Gastroesophageal sphincter (tissue), 4 donors: ENCODE data around the gene ITPRID2. TPM values are rescaled to one million over a fixed set of nuclear protein-coding genes. Genes with fewer than 3 reads are reported as not detected.
A peak's percentile ranks its signal among the peaks of the same experiment; 100 is the strongest.

Experiments
- ATAC-seq: fragments of 150-250 bp; one replicate; pipeline ENCODE4 v1.9.1; 2016; ENCODE audit warnings: mild to moderate bottlenecking, moderate library complexity
- H3K27ac ChIP-seq, 4 donors: fragments of 200-600 bp; sonication (generic) in 3 of 4; 1 replicate in 3 of 4; 2 replicates in 1 of 4; pipeline ENCODE4 v1.5.1; 2016 to 2019
- H3K27me3 ChIP-seq: fragments of 200-600 bp; sonication (generic); one replicate; pipeline ENCODE4 v1.5.1; 2019
- H3K36me3 ChIP-seq, 2 donors: fragments of 200-600 bp; sonication (generic); one replicate each; pipeline ENCODE4 v1.5.1; 2019; ENCODE audit warnings: control low read depth in 1 of 2
- H3K4me1 ChIP-seq, 3 donors: fragments of 200-600 bp; sonication (generic); 1 replicate in 2 of 3; 2 replicates in 1 of 3; pipeline ENCODE4 v1.5.1; 2016 to 2019; ENCODE audit warnings: control low read depth in 2 of 3
- H3K4me3 ChIP-seq, 2 donors: fragments of 200-600 bp; sonication (generic); one replicate each; pipeline ENCODE4 v1.5.1; 2019; ENCODE audit warnings: mild to moderate bottlenecking in 1 of 2, moderate library complexity in 1 of 2
- H3K9me3 ChIP-seq, 3 donors: fragments of 200-600 bp; sonication (generic); one replicate each; pipeline ENCODE4 v1.5.1; 2017 to 2019; ENCODE audit warnings: control low read depth in 2 of 3
- CTCF ChIP-seq, 4 experiments: fragments of 200-600 bp in 2 of 4; fragments of 450-650 bp in 2 of 4; sonication (generic) in 1 of 4; IDR thresholded peaks; one replicate each; pipeline ENCODE4 v1.5.1; 2017 to 2019; ENCODE audit warnings: antibody characterized with exemption in 4 of 4, mild to moderate bottlenecking in 2 of 4, moderate library complexity in 2 of 4
- EP300 ChIP-seq: sonication (generic); formaldehyde crosslinking; IDR thresholded peaks from one replicate; pipeline ENCODE4 v1.6.1; 2017; ENCODE audit warnings: antibody characterized with exemption, mild to moderate bottlenecking
- POLR2A ChIP-seq, 2 donors: fragments of 450-650 bp; IDR thresholded peaks; one replicate each; pipeline ENCODE4 v1.6.1; 2017; ENCODE audit warnings: antibody characterized with exemption in 2 of 2, mild to moderate bottlenecking in 2 of 2, moderate library complexity in 1 of 2
- POLR2AphosphoS5 ChIP-seq: sonication (generic); formaldehyde crosslinking; IDR thresholded peaks from one replicate; pipeline ENCODE4 v1.6.1; 2017; ENCODE audit warnings: antibody characterized with exemption
- WGBS, 2 donors: methylation state at CpG; one replicate each; pipeline ENCODE4 v1.1.5; 2018; ENCODE audit warnings: low coverage in 1 of 2; 5-methylcytosine and 5-hydroxymethylcytosine counted together
- total RNA-seq, 4 donors: library from RNA; depleted of rRNA; stranded (reverse); fragments of >200 nt; gene quantifications; one replicate each; pipeline ENCODE4 v1.1.0, GENCODE V29; 2016

The ITPRID2 gene
- total RNA-seq, 4 donors from 2014 or later, result 106 to 127 (median 116) TPM

DNA sequence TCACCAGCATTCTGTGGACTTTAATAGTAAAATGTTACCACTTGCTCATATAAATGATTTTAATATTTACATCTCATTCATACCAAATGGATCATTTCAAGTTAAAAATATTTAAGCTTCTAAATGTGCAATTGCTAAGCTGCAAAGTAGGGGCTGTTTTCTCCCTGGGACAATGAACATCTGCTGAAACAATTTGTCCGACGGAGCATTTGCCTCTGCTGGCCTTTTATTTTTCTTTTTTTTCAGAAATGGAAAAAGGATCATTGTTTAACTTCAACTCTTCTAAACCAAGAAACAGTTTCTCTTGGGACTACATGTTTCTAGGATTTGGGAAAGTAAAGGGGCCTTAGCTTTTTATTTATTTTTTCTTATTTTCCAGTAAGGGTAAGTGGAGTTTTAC is 43.8 kb upstream of the ITPRID2 start:
- Histone ChIP-seq H3K4me3 (no peak overlapping the region), H3K9me3 (no peaks in the 10 kb centered on the region), H3K27me3 (no peaks in the 10 kb centered on the region), H3K36me3 (no peaks in the 10 kb centered on the region), H3K27ac (peak overlapping the region in 2 of 4 donors; percentile 37 to 40), H3K4me1 (peaks cover 0 to 51% (median 0%) of the 10 kb centered on the region in 3 donors)
- 25 to 28% methylated on average over 2 of the region's 2 CpGs for WGBS, 2 donors
- TF ChIP-seq CTCF (IDR thresholded peaks at IDR 0.05), result no peak
- TF ChIP-seq POLR2A (IDR thresholded peaks at IDR 0.05), result no peak
- TF ChIP-seq POLR2AphosphoS5, result no peak
- no peak for TF ChIP-seq EP300
- ATAC-seq, result no peak

- 47 to 48% methylated on average over 3 of the region's 3 CpGs for WGBS, 2 donors
- ATAC-seq, result no peak
- peaks cover 0 to 51% (median 0%) of the 10 kb centered on the region in 3 donors for H3K4me1 ChIP-seq
- no peaks in the 10 kb centered on the region for H3K27me3 ChIP-seq
- TF ChIP-seq EP300, result no peak
- TF ChIP-seq POLR2AphosphoS5, result no peak
- TF ChIP-seq CTCF (IDR thresholded peaks at IDR 0.05), result no peak
- no peak for TF ChIP-seq POLR2A (IDR thresholded peaks at IDR 0.05)
- H3K9me3 ChIP-seq, result no peaks in the 10 kb centered on the region
- no peaks in the 10 kb centered on the region for H3K36me3 ChIP-seq
- H3K27ac ChIP-seq, result peak overlapping the region in 2 of 4 donors; percentile 37 to 40
- H3K4me3 ChIP-seq, result no peak overlapping the region
Measured at GRCh38 chr2:181848261-181848886, 43.2 kb upstream of the ITPRID2 start.

- Histone ChIP-seq H3K4me1 (peaks cover 0 to 51% (median 0%) of the 10 kb centered on the region in 3 donors), H3K36me3 (no peaks in the 10 kb centered on the region), H3K4me3 (no peak overlapping the region), H3K27ac (peak overlapping the region in 1 of 4 donors; percentile 5), H3K27me3 (no peaks in the 10 kb centered on the region), H3K9me3 (no peaks in the 10 kb centered on the region)
- TF ChIP-seq POLR2AphosphoS5, result no peak
- WGBS, 2 donors, result 92% methylated on average over 1 of the region's 1 CpG
- no peak for ATAC-seq
Measured at GRCh38 chr2:181849601-181850000, 41.9 kb upstream of the ITPRID2 start.

GRCh38 chr2:181850936-181851560 is 40.5 kb upstream of the ITPRID2 start:
- ATAC-seq, result no peak
- no peaks in the 10 kb centered on the region for H3K36me3 ChIP-seq
- no peaks in the 10 kb centered on the region for H3K9me3 ChIP-seq
- H3K4me3 ChIP-seq, result no peak overlapping the region
- TF ChIP-seq CTCF (IDR thresholded peaks at IDR 0.05) (no peak), EP300 (no peak), POLR2AphosphoS5 (no peak), POLR2A (IDR thresholded peaks at IDR 0.05) (no peak)
- no peak overlapping the region for H3K27ac ChIP-seq
- peaks cover 0 to 51% (median 0%) of the 10 kb centered on the region in 3 donors for H3K4me1 ChIP-seq
- no peaks in the 10 kb centered on the region for H3K27me3 ChIP-seq

- TF ChIP-seq POLR2A (IDR thresholded peaks at IDR 0.05) (no peak), EP300 (no peak), POLR2AphosphoS5 (no peak), CTCF (IDR thresholded peaks at IDR 0.05) (no peak)
Measured at GRCh38 chr2:181851726-181852125, 39.8 kb upstream of the ITPRID2 start.

More at GRCh38 chr2:181851726-181852125, 39.8 kb upstream of the ITPRID2 start:
- Histone ChIP-seq H3K36me3 (no peaks in the 10 kb centered on the region), H3K4me1 (peaks cover 0 to 47% (median 0%) of the 10 kb centered on the region in 3 donors), H3K9me3 (no peaks in the 10 kb centered on the region), H3K27ac (no peak overlapping the region), H3K27me3 (no peaks in the 10 kb centered on the region), H3K4me3 (no peak overlapping the region)
- no peak for ATAC-seq
